Mucosa of rectum (tissue), 2 donors: ENCODE measurements around the gene EDC3.

Experiments
- H3K27ac ChIP-seq, 2 donors: one replicate each; pipeline ENCODE4 v1.7.0; 2013; ENCODE audit warnings: inconsistent platforms in 2 of 2, low read depth in 2 of 2, low read length in 2 of 2
- H3K27me3 ChIP-seq, 2 donors: one replicate each; pipeline ENCODE4 v1.7.0; 2013; ENCODE audit warnings: low read length in 2 of 2; ENCODE audit not compliant: control insufficient read depth in 2 of 2, insufficient read depth in 2 of 2
- H3K36me3 ChIP-seq, 2 donors: one replicate each; pipeline ENCODE4 v1.7.0; 2013; ENCODE audit warnings: low read length in 2 of 2; ENCODE audit not compliant: control insufficient read depth in 2 of 2, insufficient read depth in 2 of 2
- H3K4me1 ChIP-seq, 2 donors: one replicate each; pipeline ENCODE4 v1.7.0; 2013; ENCODE audit warnings: low read length in 2 of 2, mild to moderate bottlenecking in 1 of 2; ENCODE audit not compliant: control insufficient read depth in 2 of 2, insufficient read depth in 2 of 2
- H3K4me3 ChIP-seq, 2 donors: one replicate each; pipeline ENCODE4 v1.7.0; 2013; ENCODE audit warnings: low read length in 2 of 2
- H3K9ac ChIP-seq, 2 donors: one replicate each; pipeline ENCODE4 v1.7.0; 2013; ENCODE audit warnings: low read length in 2 of 2, low read depth in 1 of 2, mild to moderate bottlenecking in 1 of 2
- H3K9me3 ChIP-seq, 2 donors: one replicate each; pipeline ENCODE4 v1.7.0; 2013; ENCODE audit warnings: low read length in 2 of 2; ENCODE audit not compliant: control insufficient read depth in 2 of 2
- donor health status: healthy.
- donor health status: Normal muscosa, but diverticular disease.

The EDC3 gene

DNA sequence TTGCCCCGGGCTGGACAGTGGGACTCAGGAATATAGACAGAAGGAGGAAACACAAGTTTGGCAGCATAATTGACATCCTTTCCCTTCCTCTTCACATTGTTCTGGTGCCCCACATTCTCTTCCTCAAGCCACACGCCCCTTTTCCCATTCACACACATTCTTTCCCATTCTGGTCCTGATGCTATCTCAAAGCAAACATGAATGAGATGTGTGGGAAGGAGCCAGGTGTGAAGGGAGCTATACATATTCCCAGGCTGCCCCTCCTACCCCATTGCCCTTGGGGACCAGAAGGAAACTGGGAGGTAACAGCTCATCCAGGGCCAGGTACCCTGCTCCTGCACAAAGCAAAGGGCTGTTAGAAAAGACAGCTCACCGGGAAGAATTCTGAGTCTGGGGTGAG is 103.6 kb downstream of the EDC3 start:
- H3K9ac ChIP-seq: no peak overlapping the region
- peaks cover 33 to 47% of the 10 kb centered on the region in 2 donors for H3K36me3 ChIP-seq
- no peaks in the 10 kb centered on the region for H3K4me1 ChIP-seq
- H3K4me3 ChIP-seq: no peak overlapping the region
- no peak overlapping the region for H3K27ac ChIP-seq
- no peaks in the 10 kb centered on the region for H3K9me3 ChIP-seq
- no peaks in the 10 kb centered on the region for H3K27me3 ChIP-seq

- no peak overlapping the region for H3K9ac ChIP-seq
- no peak overlapping the region for H3K4me3 ChIP-seq
- H3K4me1 ChIP-seq: no peaks in the 10 kb centered on the region
- no peak overlapping the region for H3K27ac ChIP-seq
- no peaks in the 10 kb centered on the region for H3K9me3 ChIP-seq
- no peaks in the 10 kb centered on the region for H3K27me3 ChIP-seq
- peaks cover 39 to 59% of the 10 kb centered on the region in 2 donors for H3K36me3 ChIP-seq
These were observed 106.0 kb downstream of the EDC3 start for GRCh38 chr15:74589826-74590225.

- Histone ChIP-seq H3K27me3 (no peaks in the 10 kb centered on the region), H3K4me3 (no peak overlapping the region), H3K27ac (no peak overlapping the region)
These were observed 110.0 kb downstream of the EDC3 start for GRCh38 chr15:74585857-74586256.

GRCh38 chr15:74585191-74585590 is 110.6 kb downstream of the EDC3 start:
- no peaks in the 10 kb centered on the region for H3K9me3 ChIP-seq
- H3K4me3 ChIP-seq: no peak overlapping the region
- H3K9ac ChIP-seq: no peak overlapping the region
- H3K27ac ChIP-seq: no peak overlapping the region
- peaks cover 6 to 28% of the 10 kb centered on the region in 2 donors for H3K36me3 ChIP-seq
- no peaks in the 10 kb centered on the region for H3K4me1 ChIP-seq
- H3K27me3 ChIP-seq: no peaks in the 10 kb centered on the region

More at GRCh38 chr15:74585857-74586256, 110.0 kb downstream of the EDC3 start:
- no peaks in the 10 kb centered on the region for H3K9me3 ChIP-seq
- H3K36me3 ChIP-seq: peaks cover 12 to 35% of the 10 kb centered on the region in 2 donors
- no peak overlapping the region for H3K9ac ChIP-seq
- H3K4me1 ChIP-seq: no peaks in the 10 kb centered on the region

DNA sequence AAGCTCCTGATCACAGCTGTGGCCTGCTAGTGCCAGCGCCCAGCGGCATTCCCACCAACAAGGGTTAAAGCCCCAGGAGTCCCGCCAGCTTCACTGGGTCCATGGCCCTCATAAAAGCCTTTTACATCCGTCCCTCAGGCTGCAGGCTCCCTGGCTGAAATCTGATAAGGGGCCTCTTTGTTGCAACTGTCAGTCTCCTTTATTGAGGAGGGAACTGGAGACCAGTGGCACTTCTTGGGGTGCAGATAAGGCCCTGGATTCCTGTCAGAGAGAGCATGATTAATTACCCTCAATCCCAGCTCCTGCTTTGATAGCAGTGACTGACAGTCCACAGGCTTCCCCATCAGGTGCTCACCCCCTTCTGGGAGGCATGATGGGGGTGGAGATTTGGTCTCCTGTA is 111.0 kb downstream of the EDC3 start:
- H3K9me3 ChIP-seq: no peaks in the 10 kb centered on the region
- H3K4me3 ChIP-seq: no peak overlapping the region
- H3K9ac ChIP-seq: no peak overlapping the region
- H3K36me3 ChIP-seq: peaks cover 6 to 24% of the 10 kb centered on the region in 2 donors
- H3K27me3 ChIP-seq: no peaks in the 10 kb centered on the region
- H3K4me1 ChIP-seq: no peaks in the 10 kb centered on the region
- H3K27ac ChIP-seq: no peak overlapping the region

GRCh38 chr15:74584204-74584603 is 111.6 kb downstream of the EDC3 start:
- H3K36me3 ChIP-seq: peaks cover 6 to 21% of the 10 kb centered on the region in 2 donors
- H3K9ac ChIP-seq: no peak overlapping the region
- H3K27me3 ChIP-seq: no peaks in the 10 kb centered on the region
- no peaks in the 10 kb centered on the region for H3K4me1 ChIP-seq
- no peak overlapping the region for H3K27ac ChIP-seq
- no peak overlapping the region for H3K4me3 ChIP-seq
- no peaks in the 10 kb centered on the region for H3K9me3 ChIP-seq
